Measurements from ENCODE around the gene ADAMTS4.
"Not testable (repeated sequence)": the region's sequence is repeated elsewhere in the genome, so short reads cannot be mapped to it uniquely, and the experiment has no call there.

The ADAMTS4 gene

GRCh38 chr1:161198897-161199431, at the start of gene ADAMTS4:
Gene ADAMTS4 (minus strand): TSS chr1:161199054. CDS start chr1:161198627, 427 bp downstream.
- DNase-seq (ENCODE audit: low read depth), result no peak

GRCh38 chr1:161244888-161245287, 46.0 kb upstream of the ADAMTS4 start:
- no peak for DNase-seq (ENCODE audit: low read depth)

- no peak for DNase-seq (ENCODE audit: low read depth)
These were observed 43.5 kb upstream of the ADAMTS4 start for GRCh38 chr1:161242313-161242712.

GRCh38 chr1:161241682-161242081, 42.8 kb upstream of the ADAMTS4 start:
- DNase-seq (ENCODE audit: low read depth), result no peak

GRCh38 chr1:161238039-161238473, 39.2 kb upstream of the ADAMTS4 start, which contains the start of gene NR1I3:
Gene NR1I3 (minus strand): TSS chr1:161238203. CDS start chr1:161236565, 1,638 bp downstream.
- no peak for DNase-seq (ENCODE audit: low read depth)

- no peak for DNase-seq (ENCODE audit: low read depth)
These were observed 37.3 kb upstream of the ADAMTS4 start for GRCh38 chr1:161235957-161236775.

- DNase-seq (ENCODE audit: low read depth), result no peak
These were observed 34.2 kb upstream of the ADAMTS4 start for GRCh38 chr1:161233102-161233501.

- no peak for DNase-seq (ENCODE audit: low read depth)
These were observed 31.9 kb upstream of the ADAMTS4 start for GRCh38 chr1:161230762-161231161.

GRCh38 chr1:161229896-161230295, 31.0 kb upstream of the ADAMTS4 start:
- no peak for DNase-seq (ENCODE audit: low read depth)

GRCh38 chr1:161228032-161228431, 29.2 kb upstream of the ADAMTS4 start:
- DNase-seq (ENCODE audit: low read depth), result no peak

- peak; percentile 84 for DNase-seq (ENCODE audit: low read depth)
These were observed 28.5 kb upstream of the ADAMTS4 start for GRCh38 chr1:161227196-161227871.

GRCh38 chr1:161226759-161227158, 27.9 kb upstream of the ADAMTS4 start:
- no peak for DNase-seq (ENCODE audit: low read depth)

- DNase-seq (ENCODE audit: low read depth), result no peak
These were observed 27.5 kb upstream of the ADAMTS4 start for GRCh38 chr1:161226320-161226711.

- peak; percentile 80 for DNase-seq (ENCODE audit: low read depth)
These were observed 26.9 kb upstream of the ADAMTS4 start, which contains the start of gene TOMM40L for GRCh38 chr1:161225534-161226319. Gene TOMM40L (plus strand): TSS chr1:161226060. CDS start chr1:161226490, 430 bp downstream.

GRCh38 chr1:161225178-161225533, 26.3 kb upstream of the ADAMTS4 start:
- no peak for DNase-seq (ENCODE audit: low read depth)

- DNase-seq (ENCODE audit: low read depth), result not testable (repeated sequence)
These were observed 25.8 kb upstream of the ADAMTS4 start for GRCh38 chr1:161224695-161225087.

- no peak for DNase-seq (ENCODE audit: low read depth)
These were observed 25.2 kb upstream of the ADAMTS4 start for GRCh38 chr1:161223805-161224694.

- DNase-seq (ENCODE audit: low read depth), result no peak
These were observed 23.5 kb upstream of the ADAMTS4 start for GRCh38 chr1:161222175-161223019.

GRCh38 chr1:161220002-161220401, 21.1 kb upstream of the ADAMTS4 start:
- no peak for DNase-seq (ENCODE audit: low read depth)
